Prostate gland (tissue), 2 donors: ENCODE results near the gene SLC13A3.

ENCODE experiments used
- CTCF ChIP-seq, 4 experiments: fragments of 200-600 bp in 2 of 4; fragments of 450-650 bp in 2 of 4; sonication (generic) in 2 of 4; IDR thresholded peaks; 1 replicate in 3 of 4; 2 replicates in 1 of 4; pipeline ENCODE4 v1.5.1; 2016 to 2019; ENCODE audit warnings: antibody characterized with exemption in 4 of 4, mild to moderate bottlenecking in 2 of 4, moderate library complexity in 2 of 4
- POLR2A ChIP-seq: fragments of 450-650 bp; IDR thresholded peaks from one replicate; pipeline ENCODE4 v1.6.1; 2016; ENCODE audit warnings: antibody characterized with exemption, mild to moderate bottlenecking

GRCh38 chr20:46688151-46689081, 37.2 kb upstream of the SLC13A3 start:
- TF ChIP-seq POLR2A (no peak), CTCF (IDR thresholded peaks at IDR 0.05) (no peak)
